Fibroblast of lung (primary cell): ENCODE data around the gene DHRS2. TPM values are rescaled to one million over a fixed set of nuclear protein-coding genes. Genes with fewer than 3 reads are reported as not detected.

Source experiments
- DNase-seq, 2 donors: peaks; one replicate each; pipeline versions ENCODE4 v3.0.0 to v3.0.0-alpha.2; 2010; ENCODE audit warnings: low read depth in 2 of 2
- H2AFZ ChIP-seq: 2 replicates; pipeline ENCODE4 v1.5.1; 2012; ENCODE audit warnings: low read length, control low read depth, inconsistent platforms
- H3K27ac ChIP-seq: 2 replicates; pipeline ENCODE4 v1.5.1; 2011; ENCODE audit warnings: low read length, control low read depth; ENCODE audit not compliant: insufficient read depth
- H3K27me3 ChIP-seq: 2 replicates; pipeline ENCODE4 v1.5.1; 2011; ENCODE audit warnings: mild to moderate bottlenecking, low read length; ENCODE audit not compliant: control insufficient read depth, insufficient read depth
- H3K36me3 ChIP-seq: 2 replicates; pipeline ENCODE4 v1.5.1; 2011; ENCODE audit warnings: low read length; ENCODE audit not compliant: control insufficient read depth, insufficient read depth
- H3K4me1 ChIP-seq: 2 replicates; pipeline ENCODE4 v1.5.1; 2011; ENCODE audit warnings: low read length; ENCODE audit not compliant: control insufficient read depth, insufficient read depth; ENCODE audit errors: extremely low read depth
- H3K4me2 ChIP-seq: 2 replicates; pipeline ENCODE4 v1.5.1; 2011; ENCODE audit warnings: low read length, control low read depth; ENCODE audit not compliant: insufficient read depth; ENCODE audit errors: extremely low read depth
- H3K4me3 ChIP-seq, 4 experiments: fragments of 200-600 bp in 1 of 4; sonication (generic) in 1 of 4; replicated peaks in 1 of 4; 2 replicates each; pipeline ENCODE4 v1.5.1; 2011 to 2016; ENCODE audit warnings: low read length in 4 of 4, low read depth in 3 of 4, mild to moderate bottlenecking in 3 of 4, control low read depth in 2 of 4, inconsistent platforms in 1 of 4, mixed read lengths in 1 of 4; ENCODE audit not compliant: insufficient read depth in 1 of 4; ENCODE audit errors: control extremely low read depth in 1 of 4
- H3K79me2 ChIP-seq: 2 replicates; pipeline ENCODE4 v1.5.1; 2012; ENCODE audit warnings: mild to moderate bottlenecking, low read length, inconsistent platforms; ENCODE audit not compliant: control insufficient read depth, insufficient read depth
- H3K9ac ChIP-seq: 2 replicates; pipeline ENCODE4 v1.5.1; 2011; ENCODE audit warnings: mild to moderate bottlenecking, low read length, control low read depth; ENCODE audit not compliant: insufficient read depth
- H3K9me3 ChIP-seq: 2 replicates; pipeline ENCODE4 v1.5.1; 2012; ENCODE audit warnings: low read depth, low read length; ENCODE audit not compliant: control insufficient read depth, insufficient read depth
- H4K20me1 ChIP-seq: 2 replicates; pipeline ENCODE4 v1.5.1; 2011; ENCODE audit warnings: low read length; ENCODE audit not compliant: control insufficient read depth, insufficient read depth; ENCODE audit errors: extremely low read depth
- EZH2 ChIP-seq: IDR thresholded peaks from 2 replicates; pipeline ENCODE4 v1.5.1; 2012; ENCODE audit warnings: low read length, control low read depth, mild to moderate bottlenecking; ENCODE audit errors: missing control alignments
- polyA plus RNA-seq, 2 donors: library from polyadenylated mRNA; depleted of rRNA in 1 of 2; stranded (reverse) in 1 of 2; unstranded in 1 of 2; fragments of >200 nt; gene quantifications; 2 replicates each; pipeline ENCODE4 v1.2.1, GENCODE V29; 2011 to 2012; ENCODE audit warnings: missing spikeins in 1 of 2
- total RNA-seq: library from RNA; depleted of rRNA; stranded (reverse); fragments of >200 nt; gene quantifications from 2 replicates; pipeline ENCODE4 v1.2.1, GENCODE V29; 2014
- TF ChIP-seq, protein P1 (sequence below), 2 donors: IDR thresholded peaks in 1 of 2; conservative IDR thresholded peaks in 1 of 2; 1 replicate in 1 of 2; 2 replicates in 1 of 2; pipeline ENCODE4 v1.5.1; 2011 to 2012; ENCODE audit warnings: low read length in 2 of 2, control low read depth in 1 of 2, inconsistent platforms in 1 of 2, low read depth in 1 of 2, mild to moderate bottlenecking in 1 of 2

Gene DHRS2
- total and polyA plus RNA-seq, 2 donors (not counting 1 experiment from before 2014, with no cell fraction given) = 0.02 TPM; not detected in 1

DNA sequence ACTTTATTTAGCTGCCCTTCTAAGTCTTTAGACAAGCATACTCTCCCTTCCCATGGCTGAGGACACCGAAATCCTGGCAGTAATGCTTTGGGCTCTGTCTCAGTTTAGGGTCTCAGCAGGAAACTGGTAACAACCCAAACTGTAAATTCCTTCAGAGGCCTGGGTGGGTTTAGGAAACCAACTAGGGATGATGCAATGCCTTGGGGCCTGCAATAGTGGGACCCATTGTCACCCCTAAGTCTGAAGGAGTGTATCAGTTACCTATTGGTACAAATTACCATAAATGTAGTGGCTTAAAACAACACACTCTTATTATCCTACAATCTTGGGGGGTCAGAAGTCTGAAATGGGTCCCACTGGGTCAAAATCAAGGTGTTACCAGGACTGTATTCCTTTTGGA, 36.0 kb downstream of the DHRS2 start:
- Histone ChIP-seq H3K27ac (no peak overlapping the region), H3K4me1 (no peaks in the 10 kb centered on the region), H3K4me2 (no peak overlapping the region), H3K4me3 (no peak overlapping the region), H3K79me2 (no peaks in the 10 kb centered on the region), H2AFZ (no peak overlapping the region), H4K20me1 (no peaks in the 10 kb centered on the region), H3K27me3 (no peaks in the 10 kb centered on the region), H3K9me3 (no peaks in the 10 kb centered on the region), H3K36me3 (no peaks in the 10 kb centered on the region), H3K9ac (no peak overlapping the region)
- TF ChIP-seq, protein P1, sequence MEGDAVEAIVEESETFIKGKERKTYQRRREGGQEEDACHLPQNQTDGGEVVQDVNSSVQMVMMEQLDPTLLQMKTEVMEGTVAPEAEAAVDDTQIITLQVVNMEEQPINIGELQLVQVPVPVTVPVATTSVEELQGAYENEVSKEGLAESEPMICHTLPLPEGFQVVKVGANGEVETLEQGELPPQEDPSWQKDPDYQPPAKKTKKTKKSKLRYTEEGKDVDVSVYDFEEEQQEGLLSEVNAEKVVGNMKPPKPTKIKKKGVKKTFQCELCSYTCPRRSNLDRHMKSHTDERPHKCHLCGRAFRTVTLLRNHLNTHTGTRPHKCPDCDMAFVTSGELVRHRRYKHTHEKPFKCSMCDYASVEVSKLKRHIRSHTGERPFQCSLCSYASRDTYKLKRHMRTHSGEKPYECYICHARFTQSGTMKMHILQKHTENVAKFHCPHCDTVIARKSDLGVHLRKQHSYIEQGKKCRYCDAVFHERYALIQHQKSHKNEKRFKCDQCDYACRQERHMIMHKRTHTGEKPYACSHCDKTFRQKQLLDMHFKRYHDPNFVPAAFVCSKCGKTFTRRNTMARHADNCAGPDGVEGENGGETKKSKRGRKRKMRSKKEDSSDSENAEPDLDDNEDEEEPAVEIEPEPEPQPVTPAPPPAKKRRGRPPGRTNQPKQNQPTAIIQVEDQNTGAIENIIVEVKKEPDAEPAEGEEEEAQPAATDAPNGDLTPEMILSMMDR (conservative IDR thresholded peaks at IDR 0.05 in 1 of 2, IDR thresholded peaks at IDR 0.05 in 1 of 2; ENCODE audit: low read depth in 1 of 2, low read length in 2 of 2) = no peak
- no peak for TF ChIP-seq EZH2
- DNase-seq = no peak

- DNase-seq = no peak
- no peaks in the 10 kb centered on the region for H3K36me3 ChIP-seq
- no peak overlapping the region for H3K9ac ChIP-seq
- no peaks in the 10 kb centered on the region for H3K9me3 ChIP-seq
- H3K27me3 ChIP-seq = no peaks in the 10 kb centered on the region
- no peak overlapping the region for H3K4me3 ChIP-seq
- H3K79me2 ChIP-seq = no peaks in the 10 kb centered on the region
- TF ChIP-seq EZH2 = no peak
- TF ChIP-seq, protein P1 (conservative IDR thresholded peaks at IDR 0.05 in 1 of 2, IDR thresholded peaks at IDR 0.05 in 1 of 2; ENCODE audit: low read depth in 1 of 2, low read length in 2 of 2) = no peak
- H3K4me2 ChIP-seq = no peak overlapping the region
- H4K20me1 ChIP-seq = no peaks in the 10 kb centered on the region
- H3K4me1 ChIP-seq = no peaks in the 10 kb centered on the region
- no peak overlapping the region for H3K27ac ChIP-seq
- no peak overlapping the region for H2AFZ ChIP-seq
Measured at GRCh38 chr14:23675337-23675736, 39.2 kb downstream of the DHRS2 start.

GRCh38 chr14:23675906-23676305, 39.7 kb downstream of the DHRS2 start:
- H2AFZ ChIP-seq = no peak overlapping the region
- H3K27me3 ChIP-seq = no peaks in the 10 kb centered on the region
- no peaks in the 10 kb centered on the region for H4K20me1 ChIP-seq
- DNase-seq = no peak
- H3K4me1 ChIP-seq = no peaks in the 10 kb centered on the region
- H3K4me2 ChIP-seq = no peak overlapping the region
- no peaks in the 10 kb centered on the region for H3K9me3 ChIP-seq
- H3K4me3 ChIP-seq = no peak overlapping the region
- TF ChIP-seq, protein P1 (conservative IDR thresholded peaks at IDR 0.05 in 1 of 2, IDR thresholded peaks at IDR 0.05 in 1 of 2; ENCODE audit: low read depth in 1 of 2, low read length in 2 of 2) = no peak
- TF ChIP-seq EZH2 = no peak
- H3K36me3 ChIP-seq = no peaks in the 10 kb centered on the region
- H3K79me2 ChIP-seq = no peaks in the 10 kb centered on the region
- no peak overlapping the region for H3K27ac ChIP-seq
- no peak overlapping the region for H3K9ac ChIP-seq
